GM12878 (cell line): ENCODE measurements around the gene SULT2A1. TPM values are rescaled to one million over a fixed set of nuclear protein-coding genes. Genes with fewer than 3 reads are reported as not detected.
"Not testable (repeated sequence)": the region's sequence is repeated elsewhere in the genome, so short reads cannot be mapped to it uniquely, and the experiment has no call there.

Experiments used
- ATAC-seq: fragments of 200-7000 bp; cut with Tn5 transposase; 3 replicates; pipeline ENCODE4 v1.9.1; 2020; ENCODE audit warnings: mild to moderate bottlenecking, moderate library complexity
- BruUV-seq: library from RNA; stranded (reverse); fragments of 400-500 nt; replicated peaks from 2 replicates; lab custom pipeline; 2021; lab: Mats Ljungman, UMichigan
- CTCF ChIA-PET: fragments of 300-600 bp; sonication (Branson Sonifier 250); formaldehyde crosslinking; extraction: SDS; loops from one replicate; lab custom pipeline; 2021; ENCODE audit warnings: inconsistent platforms; lab: Yijun Ruan, JAX
- POLR2A ChIA-PET: fragments of 350-600 bp; formaldehyde crosslinking; extraction: SDS; loops from one replicate; lab custom pipeline; 2021; ENCODE audit warnings: inconsistent platforms; lab: Charles Lee
- RAD21 ChIA-PET: fragments of 300-600 bp; sonication (Branson Sonifier 250); formaldehyde crosslinking; loops from one replicate; lab custom pipeline; 2023; ENCODE audit warnings: antibody characterized with exemption; ENCODE audit not compliant: unreplicated experiment; lab: Charles Lee
- SMC1A ChIA-PET: fragments of 300-600 bp; sonication (Branson Sonifier 250); formaldehyde crosslinking; loops from one replicate; lab custom pipeline; 2023; ENCODE audit not compliant: unreplicated experiment, uncharacterized antibody; lab: Charles Lee
- DNase-seq: peaks from one replicate; pipeline ENCODE4 v3.0.0-alpha.2; 2011; ENCODE audit warnings: low read depth, low spot score
- FAIRE-seq: peaks from 3 replicates; lab custom pipeline; 2011; peaks lifted over from hg19 to GRCh38; lab: Jason Lieb, UNC
- H2AFZ ChIP-seq: 2 replicates; pipeline ENCODE4 v1.6.0; 2011; ENCODE audit warnings: low read depth, low read length, control low read depth; ENCODE audit not compliant: control insufficient read depth
- H3K27ac ChIP-seq: 2 replicates; pipeline ENCODE4 v1.5.1; 2011; ENCODE audit warnings: control low read depth; ENCODE audit not compliant: control insufficient read depth, insufficient read depth
- H3K27me3 ChIP-seq, 2 experiments: replicated peaks in 1 of 2; 2 replicates each; pipeline versions ENCODE4 v1.6.0 to v1.6.1; 2011; ENCODE audit warnings: low read length in 1 of 2; ENCODE audit not compliant: control insufficient read depth in 2 of 2, insufficient read depth in 2 of 2
- H3K36me3 ChIP-seq, 2 experiments: 2 replicates each; pipeline ENCODE4 v1.5.1; 2011; ENCODE audit warnings: low read length in 1 of 2; ENCODE audit not compliant: control insufficient read depth in 2 of 2, insufficient read depth in 2 of 2
- H3K4me1 ChIP-seq: 2 replicates; pipeline ENCODE4 v1.6.1; 2011; ENCODE audit warnings: mild to moderate bottlenecking, low read length, moderate library complexity, mixed read lengths; ENCODE audit not compliant: control insufficient read depth, insufficient read depth
- H3K4me2 ChIP-seq: 2 replicates; pipeline ENCODE4 v1.6.0; 2011; ENCODE audit warnings: control low read depth; ENCODE audit not compliant: control insufficient read depth, insufficient read depth
- H3K4me3 ChIP-seq: fragments of 200-600 bp; sonication (generic); 2 replicates; pipeline ENCODE4 v1.5.1; 2016
- H3K79me2 ChIP-seq: 2 replicates; pipeline ENCODE4 v1.6.0; 2011; ENCODE audit warnings: low read length; ENCODE audit not compliant: control insufficient read depth, insufficient read depth
- H3K9ac ChIP-seq: 2 replicates; pipeline ENCODE4 v1.8.0; 2011; ENCODE audit warnings: low read length, control low read depth, mixed read lengths; ENCODE audit not compliant: control insufficient read depth, insufficient read depth
- H3K9me3 ChIP-seq: replicated peaks from 3 replicates; pipeline ENCODE4 v1.5.1; 2011; ENCODE audit warnings: mild to moderate bottlenecking, low read length; ENCODE audit not compliant: control insufficient read depth, insufficient read depth
- H4K20me1 ChIP-seq: 2 replicates; pipeline ENCODE4 v1.6.0; 2011; ENCODE audit not compliant: control insufficient read depth, insufficient read depth
- BCL11A ChIP-seq: IDR thresholded peaks from 2 replicates; pipeline ENCODE4 v1.6.1; 2011; ENCODE audit warnings: low read depth, low read length
- WGBS: methylation state at CpG from one replicate; pipeline ENCODE4 v1.1.6; 2016; ENCODE audit warnings: low lambda C conversion rate; ENCODE audit not compliant: insufficient replicate concordance, insufficient coverage; ENCODE audit errors: missing lambda C conversion rate; 5-methylcytosine and 5-hydroxymethylcytosine counted together
- in situ Hi-C: fragments of 300-500 bp; cut with MboI; formaldehyde crosslinking; loops from 9 replicates; pipeline ENCODE4 v1.14.3; 2018; ENCODE audit warnings: mixed read lengths
- intact Hi-C: fragments of 100-400 bp; cut with micrococcal nuclease; formaldehyde crosslinking; loops from one replicate; pipeline ENCODE4 v1.14.2; 2022; ENCODE audit not compliant: unreplicated experiment
- polyA plus RNA-seq, 11 experiments: library from polyadenylated mRNA; depleted of rRNA in 4 of 11; unstranded in 6 of 11; stranded (reverse) in 5 of 11; fragments of >200 nt; fragmentation: Nextera tagmentation in 4 of 11; fragmentation: Illumina TruSeq in 1 of 11; extraction: Ambion mirVana in 4 of 11; extraction: Trizol in 1 of 11; gene quantifications; 1 replicate in 1 of 11; 2 replicates in 10 of 11; pipeline versions ENCODE4 v1.2.1 to v1.2.3, GENCODE V29; 2011 to 2016; ENCODE audit warnings: inconsistent platforms in 2 of 11, missing spikeins in 2 of 11, low read depth in 1 of 11
- total RNA-seq, 4 experiments: library from RNA; depleted of rRNA in 3 of 4; stranded (reverse); fragments of >200 nt in 3 of 4; fragmentation: Illumina TruSeq in 1 of 4; extraction: Trizol in 1 of 4; gene quantifications; 2 replicates each; pipeline versions ENCODE4 v1.2.1 to v1.2.3, GENCODE V29; 2013 to 2021

Gene SULT2A1
- total and polyA plus RNA-seq, 10 of the 15 experiments (the other 5 are each of a cell fraction or from before 2014, with no cell fraction given), result 0.13 TPM; not detected in 9

- ATAC-seq, result no peak
Measured at GRCh38 chr19:47860602-47861297, 25.4 kb downstream of the SULT2A1 start.

DNA sequence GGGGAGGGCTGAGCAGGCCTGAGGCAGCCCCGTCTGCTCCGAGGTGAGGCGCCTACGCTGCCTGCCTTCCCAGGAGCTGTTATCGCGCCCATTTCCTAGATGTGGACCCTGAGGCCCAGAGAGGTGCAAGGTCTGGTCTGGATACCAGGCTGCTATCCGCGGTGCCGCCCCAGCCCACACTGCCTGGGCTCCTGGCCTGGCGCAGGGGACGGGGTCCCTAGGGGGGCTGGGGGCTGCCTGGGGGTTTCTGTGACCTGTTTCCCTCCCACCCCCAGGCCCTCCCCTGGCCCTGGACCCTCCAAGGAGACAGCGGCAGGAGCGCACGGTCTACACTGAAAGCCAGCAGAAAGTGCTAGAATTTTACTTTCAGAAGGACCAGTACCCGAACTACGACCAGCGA, 26.3 kb downstream of the SULT2A1 start:
- CTCF ChIA-PET, H2AFZ ChIP-seq, H3K9me3 ChIP-seq: not testable (repeated sequence)

More at GRCh38 chr19:47860602-47861297, 25.4 kb downstream of the SULT2A1 start:
- CTCF ChIA-PET, result no interaction called here
- Histone ChIP-seq H3K36me3 (no peaks in the 10 kb centered on the region), H3K9me3 (no peaks in the 10 kb centered on the region; the same call in 1 of the 3 replicates), H4K20me1 (no peaks in the 10 kb centered on the region), H3K4me2 (no peak overlapping the region), H3K4me3 (no peak overlapping the region), H3K9ac (no peak overlapping the region), H3K79me2 (no peaks in the 10 kb centered on the region), H3K4me1 (no peaks in the 10 kb centered on the region), H2AFZ (no peak overlapping the region), H3K27ac (no peak overlapping the region)
- FAIRE-seq (no peak), DNase-seq (no peak)
- no TSS peak for BruUV-seq
- POLR2A ChIA-PET, result no interaction called here
- in situ Hi-C loops, result loop anchor here (25.0 kb wide), 1 partner anchor 702 kb away; the partner anchor contains the start of gene SULT2B1
- SMC1A ChIA-PET, result no interaction called here
- RAD21 ChIA-PET, result no interaction called here
- WGBS, result 50% methylated on average over 16 of the region's 34 CpGs
- intact Hi-C loops, result no loop called here
- TF ChIP-seq BCL11A, result no peak
- TF ChIP-seq, all 136 proteins: peak for 0
- no peaks in the 10 kb centered on the region for H3K27me3 ChIP-seq

GRCh38 chr19:47858646-47859285, 27.3 kb downstream of the SULT2A1 start, which contains the start of gene TPRX2:
TSS of gene TPRX2 (plus strand) at chr19:47859235. CDS start at chr19:47859247, 12 bp downstream.
- H3K9me3 ChIP-seq, H3K36me3 ChIP-seq, POLR2A ChIA-PET, H3K27ac ChIP-seq, H3K4me2 ChIP-seq, BruUV-seq, RAD21 ChIA-PET, H3K4me3 ChIP-seq, H3K27me3 ChIP-seq, DNase-seq, ATAC-seq, H3K9ac ChIP-seq, intact Hi-C loops, H3K79me2 ChIP-seq, SMC1A ChIA-PET, FAIRE-seq, CTCF ChIA-PET, H4K20me1 ChIP-seq, H3K4me1 ChIP-seq, H2AFZ ChIP-seq: not testable (repeated sequence)
- in situ Hi-C loops, result loop anchor here (25.0 kb wide), 1 partner anchor 704 kb away; the partner anchor contains the start of gene SULT2B1
- 18% methylated on average over 6 of the region's 9 CpGs for WGBS

More for the DNA sequence above, 26.3 kb downstream of the SULT2A1 start:
- H3K27ac ChIP-seq, BruUV-seq, ATAC-seq, H3K36me3 ChIP-seq, H3K4me3 ChIP-seq, H3K4me2 ChIP-seq, H3K4me1 ChIP-seq, H3K9ac ChIP-seq, RAD21 ChIA-PET, DNase-seq, H3K27me3 ChIP-seq, POLR2A ChIA-PET, H4K20me1 ChIP-seq, H3K79me2 ChIP-seq, SMC1A ChIA-PET, intact Hi-C loops, FAIRE-seq: not testable (repeated sequence)
- 56% methylated on average over 6 of the region's 17 CpGs for whole genome bisulfite sequencing
- in situ Hi-C loops, result loop anchor here (25.0 kb wide), 1 partner anchor 702 kb away; the partner anchor contains the start of gene SULT2B1
